Glomerular visceral epithelial cell (primary cell): ENCODE results near the gene FAM98C.

Source experiments
- DNase-seq: peaks from one replicate; pipeline ENCODE4 v3.0.0-alpha.2; 2016; ENCODE audit errors: extremely low spot score

The FAM98C gene

GRCh38 chr19:38455031-38455430, 52.1 kb downstream of the FAM98C start:
- DNase-seq = no peak

GRCh38 chr19:38457202-38457601, 54.3 kb downstream of the FAM98C start:
- no peak for DNase-seq

- no peak for DNase-seq
These were observed 55.0 kb downstream of the FAM98C start for GRCh38 chr19:38457690-38458405.
